ENCODE results near the gene PTPRN2. TPM values are rescaled to one million over a fixed set of nuclear protein-coding genes. Genes with fewer than 3 reads are reported as not detected.

Gene PTPRN2
- total and polyA plus RNA-seq, 9 of the 15 experiments (the other 6 are each of a cell fraction or from before 2014, with no cell fraction given) = not detected

- H3K36me3 ChIP-seq (ENCODE audit: control insufficient read depth, insufficient read depth, low read length) = no peaks in the 10 kb centered on the region
- ChIA-PET CTCF (ENCODE audit: low intra/inter-chr PET ratio) (no interaction called here), POLR2A (no interaction called here)
- DNase-seq (ENCODE audit: extremely low read depth in 1 of 4, low spot score in 3 of 4) (no peak), FAIRE-seq (no peak), ATAC-seq (no peak)
- in situ Hi-C loops (cut with MboI) (no loop called here), intact Hi-C loops (cut with micrococcal nuclease) (no loop called here)
- peaks cover 0 to 13% of the 10 kb centered on the region in 2 experiments; a peak in 2 of 5 replicates for H3K27me3 ChIP-seq (ENCODE audit: control insufficient read depth in 2 of 2, insufficient read depth in 2 of 2, low read length in 2 of 2)
- no TSS peak for BruUV-seq (replicated peaks)
- H3K9me1 ChIP-seq (ENCODE audit: control insufficient read depth, insufficient read depth, low read length) = no peaks in the 10 kb centered on the region
- H3K9ac ChIP-seq (ENCODE audit: insufficient read depth in 1 of 2, low read depth in 2 of 2, low read length in 2 of 2) = no peak overlapping the region
- peaks cover 0 to 3% of the 10 kb centered on the region in 2 experiments; a peak in 1 of 5 replicates for H3K4me1 ChIP-seq (replicated peaks in 1 of 2; ENCODE audit: control insufficient read depth in 2 of 2, insufficient read depth in 2 of 2, low read length in 2 of 2)
- no peaks in the 10 kb centered on the region for H3K79me2 ChIP-seq (ENCODE audit: control insufficient read depth, insufficient read depth, low read length)
- H3K9me3 ChIP-seq (replicated peaks; ENCODE audit: control insufficient read depth, insufficient read depth, low read depth, low read length) = peaks cover 17% of the 10 kb centered on the region
- H3K4me3 ChIP-seq = no peak overlapping the region
- no peak overlapping the region for H2AFZ ChIP-seq (ENCODE audit: low read depth, low read length)
- no peak overlapping the region for H3K27ac ChIP-seq (ENCODE audit: extremely low read depth, low read depth, low read length)
- H4K20me1 ChIP-seq (replicated peaks; ENCODE audit: control insufficient read depth, insufficient read depth, low read length) = no peaks in the 10 kb centered on the region
- no peak overlapping the region for H3K4me2 ChIP-seq (ENCODE audit: insufficient read depth, low read length)
- WGBS (ENCODE audit: insufficient coverage, low coverage, missing lambda C conversion rate) = 0% methylated on average over 4 of the region's 4 CpGs
- TF ChIP-seq HINFP (tag; conservative IDR thresholded peaks at IDR 0.05; ENCODE audit: low read depth) (no peak), ZKSCAN3 (CRISPR knock-in tag; IDR thresholded peaks at IDR 0.05) (no peak), CHD2 (IDR thresholded peaks at IDR 0.05; ENCODE audit: low read depth, low read length) (no peak), GTF3C2 (IDR thresholded peaks at IDR 0.05; ENCODE audit: borderline replicate concordance, extremely low read depth, insufficient read length) (no peak), ZNF277 (CRISPR knock-in tag; IDR thresholded peaks at IDR 0.05; ENCODE audit: borderline replicate concordance) (no peak), KLF6 (CRISPR knock-in tag; IDR thresholded peaks at IDR 0.05; ENCODE audit: borderline replicate concordance) (no peak), CTCF (IDR thresholded peaks at IDR 0.05 in 2 of 3, conservative IDR thresholded peaks at IDR 0.05 in 1 of 3; ENCODE audit: insufficient read depth in 2 of 3, low read depth in 1 of 3, low read length in 3 of 3) (no peak), XRCC3 (IDR thresholded peaks at IDR 0.05) (no peak), ZFP1 (CRISPR knock-in tag; IDR thresholded peaks at IDR 0.05) (no peak), SIN3A (IDR thresholded peaks at IDR 0.05; ENCODE audit: borderline replicate concordance in 2 of 2, control insufficient read depth in 1 of 2, low read depth in 2 of 2, low read length in 2 of 2) (no peak), LARP7 (IDR thresholded peaks at IDR 0.05) (no peak), ZNF830 (CRISPR knock-in tag; IDR thresholded peaks at IDR 0.05) (no peak)
Measured at GRCh38 chr7:158327012-158327411, 260.6 kb downstream of the PTPRN2 start.
